ENCODE measurements around the gene CPLANE2. TPM values are rescaled to one million over a fixed set of nuclear protein-coding genes. Genes with fewer than 3 reads are reported as not detected.

The CPLANE2 gene
- total RNA-seq, 1 experiment from 2014 or later, result 6.3 TPM

DNA sequence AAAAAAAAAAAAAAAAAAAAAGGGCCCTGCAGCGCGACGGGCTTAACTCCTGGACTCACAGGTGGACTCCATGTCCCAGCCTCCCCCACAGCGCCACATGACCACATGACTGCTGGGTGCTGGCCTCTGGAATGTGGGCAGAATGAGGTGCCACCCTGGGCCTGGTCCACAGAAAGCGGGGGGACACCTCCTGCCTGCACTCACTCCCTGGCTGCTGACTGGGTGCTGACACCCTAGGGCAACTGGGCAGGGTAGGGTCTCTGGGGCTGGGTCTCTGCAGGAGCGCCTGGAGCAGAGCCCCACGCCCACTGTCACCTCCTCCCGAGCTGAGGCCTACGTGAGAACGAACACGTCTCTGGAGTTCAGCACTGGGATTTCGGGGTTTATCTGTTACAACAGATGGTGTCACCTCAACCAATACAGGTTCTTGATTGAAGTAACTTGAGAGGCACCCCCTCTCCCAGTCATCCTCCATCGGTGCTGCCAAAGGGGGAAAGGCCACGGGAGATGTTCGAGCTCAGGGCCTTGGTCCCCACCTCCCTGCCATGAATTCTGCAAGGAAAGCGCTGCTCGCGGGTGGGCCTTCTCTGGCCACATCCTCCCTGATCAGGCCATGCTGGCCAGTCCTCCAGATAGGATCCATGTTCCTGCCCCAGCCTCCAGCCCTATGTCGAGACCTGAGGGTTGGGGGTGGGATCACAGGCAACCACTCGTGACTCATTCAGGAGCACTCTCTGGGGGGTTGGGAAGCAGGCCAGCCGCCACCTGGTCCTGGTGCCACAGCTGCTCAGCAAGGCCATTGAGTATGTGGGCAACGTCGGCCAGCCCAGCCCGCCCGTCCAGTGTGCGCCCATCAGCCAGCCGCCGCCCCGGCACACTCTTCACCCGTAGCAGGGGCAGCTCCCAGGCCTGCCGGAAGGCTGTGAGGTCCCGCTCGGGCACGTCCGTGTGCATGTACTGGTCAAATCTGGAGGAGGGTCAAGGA, 5.4 kb downstream of the CPLANE2 start:
- no peak overlapping the region for H3K4ac ChIP-seq (ENCODE audit: low read depth, low read length)
- H2BK20ac ChIP-seq (ENCODE audit: low read depth, low read length, poor library complexity, severe bottlenecking), result no peak overlapping the region
- no CpG with 5 or more reads among the region's 35 CpGs for WGBS (ENCODE audit: extremely low coverage, insufficient read length, low lambda C conversion rate)
- DNase-seq, result no peak
- no peak overlapping the region; the same call in 1 of the 2 replicates for H3K14ac ChIP-seq (ENCODE audit: insufficient read depth, low read length)
- H3K4me1 ChIP-seq (ENCODE audit: insufficient read depth, low read length), result 0 out of 2 replicates have a peak, but pooled peaks cover 5% of the 10 kb centered on the region
- no peak overlapping the region for H2BK15ac ChIP-seq (ENCODE audit: low read depth, low read length)
- H2AFZ ChIP-seq (ENCODE audit: low read length), result no peak overlapping the region
- no peak overlapping the region for H4K5ac ChIP-seq (ENCODE audit: insufficient read length, low read depth, low read length)
- H3K23me2 ChIP-seq (ENCODE audit: insufficient read length, low read depth, low read length, poor library complexity, severe bottlenecking), result peaks cover 10% of the 10 kb centered on the region
- no peaks in the 10 kb centered on the region for H3K79me2 ChIP-seq (ENCODE audit: insufficient read depth, low read length)
- H3K27me3 Mint-ChIP-seq (ENCODE audit: low read depth), result peaks cover 40% of the 10 kb centered on the region
- H4K91ac ChIP-seq (ENCODE audit: insufficient read length, low read depth, low read length), result no peak overlapping the region
- H3K79me1 ChIP-seq (ENCODE audit: insufficient read depth, low read depth, low read length, poor library complexity, severe bottlenecking), result no peaks in the 10 kb centered on the region
- H2BK120ac ChIP-seq (ENCODE audit: low read depth, low read length, poor library complexity, severe bottlenecking), result no peak overlapping the region
- no peaks in the 10 kb centered on the region; a peak in 1 of 7 replicates for H3K36me3 Mint-ChIP-seq (ENCODE audit: insufficient read depth in 1 of 3, low read depth in 3 of 3)
- no peak overlapping the region for H3K4me3 Mint-ChIP-seq
- no peak overlapping the region for H2BK12ac ChIP-seq (ENCODE audit: insufficient read length, low read depth, low read length)
- H2AK5ac ChIP-seq (ENCODE audit: insufficient read length, low read length), result no peak overlapping the region
- no peak overlapping the region for H3K56ac ChIP-seq (ENCODE audit: insufficient read length, low read depth, low read length)
- peaks cover 10% of the 10 kb centered on the region; the same call in 1 of the 2 replicates for H3K27me3 ChIP-seq (ENCODE audit: insufficient read depth, low read length)
- peaks cover 2% of the 10 kb centered on the region for H4K20me1 ChIP-seq (ENCODE audit: control insufficient read depth, insufficient read depth, insufficient read length)
- H4K8ac ChIP-seq (replicated peaks; ENCODE audit: insufficient read length, low read depth, low read length), result no peak overlapping the region
- no peak overlapping the region for H3K23ac ChIP-seq (ENCODE audit: insufficient read length, low read depth, low read length)
- H3K9me3 Mint-ChIP-seq, result no peaks in the 10 kb centered on the region; a peak in 2 of 5 replicates
- H3K9ac ChIP-seq (ENCODE audit: extremely low read depth, insufficient read length, low read length), result no peak overlapping the region
- TF ChIP-seq, protein P1, sequence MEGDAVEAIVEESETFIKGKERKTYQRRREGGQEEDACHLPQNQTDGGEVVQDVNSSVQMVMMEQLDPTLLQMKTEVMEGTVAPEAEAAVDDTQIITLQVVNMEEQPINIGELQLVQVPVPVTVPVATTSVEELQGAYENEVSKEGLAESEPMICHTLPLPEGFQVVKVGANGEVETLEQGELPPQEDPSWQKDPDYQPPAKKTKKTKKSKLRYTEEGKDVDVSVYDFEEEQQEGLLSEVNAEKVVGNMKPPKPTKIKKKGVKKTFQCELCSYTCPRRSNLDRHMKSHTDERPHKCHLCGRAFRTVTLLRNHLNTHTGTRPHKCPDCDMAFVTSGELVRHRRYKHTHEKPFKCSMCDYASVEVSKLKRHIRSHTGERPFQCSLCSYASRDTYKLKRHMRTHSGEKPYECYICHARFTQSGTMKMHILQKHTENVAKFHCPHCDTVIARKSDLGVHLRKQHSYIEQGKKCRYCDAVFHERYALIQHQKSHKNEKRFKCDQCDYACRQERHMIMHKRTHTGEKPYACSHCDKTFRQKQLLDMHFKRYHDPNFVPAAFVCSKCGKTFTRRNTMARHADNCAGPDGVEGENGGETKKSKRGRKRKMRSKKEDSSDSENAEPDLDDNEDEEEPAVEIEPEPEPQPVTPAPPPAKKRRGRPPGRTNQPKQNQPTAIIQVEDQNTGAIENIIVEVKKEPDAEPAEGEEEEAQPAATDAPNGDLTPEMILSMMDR (conservative IDR thresholded peaks at IDR 0.05), result no peak
- H3K9me3 ChIP-seq (ENCODE audit: control insufficient read depth, low read depth, low read length), result no peaks in the 10 kb centered on the region
- H3K18ac ChIP-seq (ENCODE audit: insufficient read length, low read depth, low read length), result no peak overlapping the region
- no peak overlapping the region for H3T11ph ChIP-seq (ENCODE audit: low read length)
- H3K4me1 Mint-ChIP-seq, result peaks cover 19 to 21% of the 10 kb centered on the region in 2 experiments
- H2BK5ac ChIP-seq (ENCODE audit: insufficient read length, low read length), result no peak overlapping the region
- no peak overlapping the region for H3K27ac ChIP-seq (ENCODE audit: insufficient read length, low read depth, low read length)
- no peak overlapping the region for H3K4me2 ChIP-seq (ENCODE audit: insufficient read depth, insufficient read length, low read length)
- H3K27ac Mint-ChIP-seq, result no peak overlapping the region

Measured in H9 (cell line).